Hepatocyte (in vitro differentiated cells): ENCODE results near the gene CPTP. TPM values are rescaled to one million over a fixed set of nuclear protein-coding genes. Genes with fewer than 3 reads are reported as not detected.
A peak's percentile ranks its signal among the peaks of the same experiment; 100 is the strongest.

Experiments
- DNase-seq: peaks from one replicate; pipeline ENCODE4 v3.0.0-alpha.2; 2016; ENCODE audit warnings: low spot score
- H2AFZ ChIP-seq: fragments of 200-600 bp; sonication (generic); 2 replicates; pipeline ENCODE4 v1.6.0; 2016; ENCODE audit warnings: antibody characterized with exemption, mild to moderate bottlenecking
- H3K27ac ChIP-seq: fragments of 200-600 bp; sonication (generic); 2 replicates; pipeline ENCODE4 v1.5.1; 2016; ENCODE audit warnings: mild to moderate bottlenecking
- H3K27me3 ChIP-seq: fragments of 200-600 bp; sonication (generic); 2 replicates; pipeline ENCODE4 v1.6.1; 2016
- H3K36me3 ChIP-seq: fragments of 200-600 bp; sonication (generic); replicated peaks from 2 replicates; pipeline ENCODE4 v1.5.1; 2016; ENCODE audit warnings: low read depth; ENCODE audit not compliant: insufficient read depth
- H3K4me1 ChIP-seq: fragments of 200-600 bp; sonication (generic); 2 replicates; pipeline ENCODE4 v1.5.1; 2016; ENCODE audit warnings: mild to moderate bottlenecking, moderate library complexity; ENCODE audit not compliant: insufficient read depth
- H3K4me2 ChIP-seq: fragments of 200-600 bp; sonication (generic); 2 replicates; pipeline ENCODE4 v1.6.0; 2016
- H3K4me3 ChIP-seq: fragments of 200-600 bp; sonication (generic); 2 replicates; pipeline ENCODE4 v1.5.1; 2016; ENCODE audit warnings: mild to moderate bottlenecking
- H3K79me2 ChIP-seq: fragments of 200-600 bp; sonication (generic); 2 replicates; pipeline ENCODE4 v1.6.0; 2017; ENCODE audit warnings: mild to moderate bottlenecking
- H3K9me2 ChIP-seq: fragments of 200-600 bp; sonication (generic); replicated peaks from 2 replicates; pipeline ENCODE4 v1.6.0; 2017; ENCODE audit warnings: mild to moderate bottlenecking; ENCODE audit not compliant: insufficient read depth
- H3K9me3 ChIP-seq: fragments of 200-600 bp; sonication (generic); 2 replicates; pipeline ENCODE4 v1.5.1; 2016; ENCODE audit warnings: low read depth, mild to moderate bottlenecking
- H4K20me1 ChIP-seq: fragments of 200-600 bp; sonication (generic); 2 replicates; pipeline ENCODE4 v1.6.0; 2016; ENCODE audit warnings: mild to moderate bottlenecking; ENCODE audit not compliant: insufficient read depth, poor library complexity, severe bottlenecking
- CTCF ChIP-seq: fragments of 200-600 bp; sonication (generic); IDR thresholded peaks from 2 replicates; pipeline ENCODE4 v1.5.1; 2016; ENCODE audit warnings: antibody characterized with exemption, mild to moderate bottlenecking; ENCODE audit not compliant: poor library complexity
- EZH2 ChIP-seq: fragments of 200-600 bp; sonication (generic); IDR thresholded peaks from 2 replicates; pipeline ENCODE4 v1.6.1; 2016; ENCODE audit warnings: antibody characterized with exemption, mild to moderate bottlenecking, borderline replicate concordance
- EZH2phosphoT487 ChIP-seq: fragments of 200-600 bp; sonication (generic); IDR thresholded peaks from one replicate; pipeline ENCODE4 v1.6.1; 2018; ENCODE audit warnings: antibody characterized with exemption, mild to moderate bottlenecking, low read depth, moderate library complexity; ENCODE audit not compliant: unreplicated experiment, severe bottlenecking
- WGBS: methylation state at CpG from one replicate; pipeline ENCODE4 v1.1.6; 2016; ENCODE audit warnings: low lambda C conversion rate; ENCODE audit errors: missing lambda C conversion rate; 5-methylcytosine and 5-hydroxymethylcytosine counted together
- polyA plus RNA-seq: library from polyadenylated mRNA; unstranded; fragments of >200 nt; fragmentation: Nextera tagmentation; extraction: Ambion mirVana; gene quantifications from 2 replicates; pipeline ENCODE4 v1.2.1, GENCODE V29; 2016
- total RNA-seq: library from RNA; depleted of rRNA; stranded (reverse); fragments of >200 nt; gene quantifications from 2 replicates; pipeline ENCODE4 v1.2.3, GENCODE V29; 2014

CPTP gene
- total and polyA plus RNA-seq, 2 experiments from 2014 or later, result 12.8 to 45.6 TPM

GRCh38 chr1:1371364-1371745, 46.8 kb downstream of the CPTP start:
- H3K4me1 ChIP-seq, result peaks cover 9% of the 10 kb centered on the region
- TF ChIP-seq EZH2 (no peak), CTCF (no peak), EZH2phosphoT487 (no peak)
- peaks cover 27% of the 10 kb centered on the region for H3K79me2 ChIP-seq
- no peaks in the 10 kb centered on the region for H4K20me1 ChIP-seq
- H3K27me3 ChIP-seq, result no peaks in the 10 kb centered on the region
- H3K27ac ChIP-seq, result no peak overlapping the region
- 92% methylated on average over 11 of the region's 12 CpGs for WGBS
- no peaks in the 10 kb centered on the region for H3K9me2 ChIP-seq
- no peak overlapping the region for H2AFZ ChIP-seq
- H3K4me2 ChIP-seq, result no peak overlapping the region
- no peaks in the 10 kb centered on the region for H3K36me3 ChIP-seq
- DNase-seq, result no peak
- no peaks in the 10 kb centered on the region for H3K9me3 ChIP-seq
- no peak overlapping the region for H3K4me3 ChIP-seq

GRCh38 chr1:1371746-1372711, 47.4 kb downstream of the CPTP start:
- Histone ChIP-seq H3K79me2 (peaks cover 27% of the 10 kb centered on the region), H4K20me1 (no peaks in the 10 kb centered on the region), H2AFZ (no peak overlapping the region), H3K36me3 (no peaks in the 10 kb centered on the region), H3K9me2 (no peaks in the 10 kb centered on the region), H3K4me3 (no peak overlapping the region), H3K27ac (no peak overlapping the region), H3K27me3 (no peaks in the 10 kb centered on the region), H3K4me2 (no peak overlapping the region), H3K4me1 (peaks cover 9% of the 10 kb centered on the region), H3K9me3 (no peaks in the 10 kb centered on the region)
- WGBS, result 62% methylated on average over 25 of the region's 26 CpGs
- TF ChIP-seq CTCF (peak; percentile 82), EZH2 (no peak)
- DNase-seq, result peak; percentile 75

GRCh38 chr1:1373051-1373814, 48.6 kb downstream of the CPTP start:
- peak overlapping the region; percentile 97 for H3K4me2 ChIP-seq
- no peaks in the 10 kb centered on the region for H3K36me3 ChIP-seq
- H3K27ac ChIP-seq, result no peak overlapping the region
- no peaks in the 10 kb centered on the region for H4K20me1 ChIP-seq
- no peaks in the 10 kb centered on the region for H3K9me2 ChIP-seq
- H3K9me3 ChIP-seq, result no peaks in the 10 kb centered on the region
- peaks cover 27% of the 10 kb centered on the region for H3K79me2 ChIP-seq
- no peak overlapping the region for H3K4me3 ChIP-seq
- peaks cover 9% of the 10 kb centered on the region for H3K4me1 ChIP-seq
- 97% methylated on average over 26 of the region's 26 CpGs for WGBS
- no peak overlapping the region for H2AFZ ChIP-seq
- no peak for DNase-seq
- H3K27me3 ChIP-seq, result no peaks in the 10 kb centered on the region
- TF ChIP-seq CTCF (no peak), EZH2phosphoT487 (no peak), EZH2 (no peak)
